ENCODE data around the gene C14orf180. TPM values are rescaled to one million over a fixed set of nuclear protein-coding genes. Genes with fewer than 3 reads are reported as not detected.

The C14orf180 gene
- polyA plus RNA-seq, 3 donors: 0.28 TPM; not detected in 2

DNA sequence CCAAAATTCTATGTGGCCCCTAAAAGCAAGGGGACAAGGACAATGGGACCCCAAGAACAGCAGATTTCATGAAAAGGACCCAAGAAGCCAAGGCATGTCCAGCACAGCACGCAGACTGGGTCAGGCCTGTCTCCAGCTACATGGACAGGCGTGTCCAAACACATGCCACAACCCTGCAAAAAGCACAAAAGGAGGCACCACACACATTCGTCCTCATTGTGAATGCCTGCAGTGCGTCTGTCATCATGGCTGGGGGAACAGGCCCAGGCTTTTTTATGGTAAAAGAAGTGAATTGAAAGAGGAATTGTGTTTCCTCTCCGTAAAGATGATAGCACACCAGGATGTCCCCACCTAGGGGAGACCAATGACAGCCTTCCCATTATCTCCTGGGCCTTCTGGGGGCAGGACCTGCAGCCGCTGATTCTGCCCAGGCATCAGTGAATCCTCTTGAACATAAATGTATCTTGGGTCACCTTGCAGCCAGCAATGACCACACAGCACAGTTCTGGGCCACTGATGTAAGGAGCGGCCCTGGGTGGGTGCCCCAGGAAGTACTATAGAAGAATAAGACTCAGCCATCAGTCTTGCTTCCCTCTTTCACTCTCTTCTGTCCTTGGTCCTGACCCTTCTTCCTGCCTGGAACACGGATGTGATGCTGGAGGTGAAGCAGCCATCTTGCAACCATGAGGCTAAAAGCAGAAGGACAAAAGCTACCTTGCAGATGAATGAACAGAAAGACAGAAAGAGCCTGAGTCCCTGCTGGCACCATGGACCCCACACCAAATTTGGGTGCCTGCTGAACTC lies 29.8 kb upstream of the C14orf180 start:
- DNase-seq: no peak

DNA sequence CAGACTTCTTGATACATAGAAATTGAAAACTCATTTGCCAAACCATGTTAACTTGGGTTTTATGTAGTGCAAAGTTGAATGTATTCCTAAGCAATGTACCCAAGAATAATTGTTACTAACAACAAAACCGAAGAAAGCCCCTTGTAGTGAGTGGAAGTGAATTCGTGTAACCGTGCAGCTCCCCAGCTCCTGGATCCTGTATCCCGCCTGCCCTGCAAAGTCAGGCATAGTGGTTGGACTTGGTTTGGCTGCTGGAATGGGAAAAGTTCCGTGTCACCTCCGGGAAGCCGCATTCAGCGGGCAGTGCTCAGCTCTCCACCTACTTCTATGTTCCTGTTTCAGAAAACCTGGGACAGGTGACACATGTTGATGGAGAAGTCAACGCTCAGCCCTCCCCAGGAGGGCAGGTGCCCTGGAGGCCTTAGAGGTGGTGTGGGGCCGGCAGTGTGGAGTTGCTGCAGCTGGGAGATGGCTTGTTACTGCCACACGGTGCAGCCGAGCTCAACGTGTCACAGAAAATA lies 29.2 kb upstream of the C14orf180 start:
- no peak for DNase-seq

DNA sequence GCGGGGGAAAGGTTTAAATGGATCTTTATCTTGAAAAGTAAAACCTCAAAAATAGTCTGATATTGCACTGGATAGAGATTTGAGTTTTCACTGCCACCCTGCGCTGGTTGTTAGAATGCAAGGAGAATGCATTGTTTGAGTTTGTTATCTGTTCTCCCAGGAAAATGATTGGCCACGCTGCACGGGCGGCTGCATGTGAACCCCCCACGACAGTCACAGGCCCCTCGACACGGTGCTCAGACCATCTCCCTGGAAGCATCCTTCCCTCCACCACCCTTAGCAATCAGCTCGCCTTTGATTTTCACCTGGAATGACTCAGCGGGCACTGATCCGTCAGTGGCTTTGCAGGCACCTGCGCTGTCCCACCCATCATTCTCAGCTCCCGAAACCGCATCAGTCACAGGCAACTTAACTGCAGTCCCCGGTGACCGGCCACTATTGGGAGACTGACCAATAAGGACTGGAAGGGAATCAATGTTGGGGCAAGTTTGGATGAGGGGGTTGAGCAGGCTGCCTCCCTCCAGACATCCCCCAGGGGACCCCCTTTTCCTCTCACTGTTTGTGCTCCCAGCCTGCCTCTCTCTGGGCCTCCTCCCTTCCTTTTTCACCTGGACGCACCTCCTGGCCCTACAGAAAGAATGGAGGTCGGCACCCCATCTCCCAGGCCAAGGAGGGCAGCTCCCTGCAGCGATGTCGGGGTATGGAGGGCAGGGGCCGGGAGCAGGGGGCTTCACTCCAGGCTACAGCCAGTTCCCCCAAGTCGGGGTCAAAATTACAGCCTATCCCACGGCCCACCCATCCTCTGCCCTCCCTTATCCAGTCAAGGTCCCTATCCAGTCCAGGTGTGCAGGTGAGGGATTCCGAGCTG lies 28.5 kb upstream of the C14orf180 start:
- no peak for DNase-seq

DNA sequence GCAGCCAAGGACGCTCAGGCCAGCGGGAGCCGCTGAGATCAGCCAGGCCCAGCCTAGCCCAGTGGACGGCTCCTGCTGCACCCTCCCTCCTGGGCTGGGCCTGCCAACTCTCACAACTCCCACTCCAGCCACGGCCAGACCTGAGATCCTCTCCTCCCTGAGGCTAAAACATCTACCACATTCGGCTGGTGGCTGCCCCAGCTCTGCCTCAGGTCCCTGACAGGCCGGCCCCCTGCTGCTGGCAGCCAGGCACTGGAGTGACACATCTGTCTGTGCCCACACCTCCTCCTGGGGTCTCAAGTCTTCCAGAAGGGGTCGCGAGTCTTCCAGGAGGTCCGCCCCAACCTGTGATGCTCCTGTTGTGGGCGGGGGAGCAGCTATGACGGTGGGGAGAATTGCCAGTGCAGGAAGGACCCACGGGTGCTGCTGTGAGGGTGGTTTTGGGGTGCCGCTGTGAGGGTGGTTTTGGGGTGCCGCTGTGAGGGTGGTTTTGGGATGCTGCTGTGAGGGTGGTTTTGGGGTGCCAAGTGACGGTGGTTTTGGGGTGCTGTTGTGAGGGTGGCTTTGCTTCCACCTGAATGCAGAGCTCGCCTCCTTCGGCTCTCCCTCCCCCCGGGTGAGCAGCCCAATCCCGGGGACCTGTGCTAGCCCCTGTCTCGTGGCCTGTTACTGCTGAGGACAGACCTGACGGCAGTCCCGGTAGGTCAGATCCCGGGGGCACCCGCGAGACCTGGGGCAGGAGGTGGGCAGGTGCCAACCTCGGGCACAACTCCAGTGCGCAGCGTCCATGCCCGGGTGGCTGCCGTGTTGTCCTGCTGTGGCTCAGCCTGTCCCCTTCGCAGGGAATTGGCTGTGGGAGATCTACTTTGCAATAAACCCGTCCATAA lies 27.5 kb upstream of the C14orf180 start:
- no peak for DNase-seq

DNA sequence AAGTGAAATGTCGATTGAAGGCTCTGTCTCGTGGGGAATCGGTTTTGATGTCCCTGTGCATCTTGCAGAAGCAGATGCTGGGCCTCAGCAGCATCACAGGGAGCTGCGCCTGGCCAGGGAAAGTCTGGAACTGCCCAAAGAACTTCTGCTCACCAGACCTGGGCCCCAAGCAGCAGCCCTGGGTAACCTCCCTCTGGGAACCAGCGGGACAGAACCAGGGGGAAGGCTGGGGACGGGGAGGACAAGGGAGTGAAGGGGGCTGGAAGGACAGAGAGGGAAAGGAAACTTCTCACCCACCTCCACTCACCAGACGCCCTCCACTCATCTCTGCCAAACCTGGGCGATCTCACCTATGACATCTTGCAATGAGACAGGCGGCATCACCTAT lies 26.8 kb upstream of the C14orf180 start:
- DNase-seq: no peak

DNA sequence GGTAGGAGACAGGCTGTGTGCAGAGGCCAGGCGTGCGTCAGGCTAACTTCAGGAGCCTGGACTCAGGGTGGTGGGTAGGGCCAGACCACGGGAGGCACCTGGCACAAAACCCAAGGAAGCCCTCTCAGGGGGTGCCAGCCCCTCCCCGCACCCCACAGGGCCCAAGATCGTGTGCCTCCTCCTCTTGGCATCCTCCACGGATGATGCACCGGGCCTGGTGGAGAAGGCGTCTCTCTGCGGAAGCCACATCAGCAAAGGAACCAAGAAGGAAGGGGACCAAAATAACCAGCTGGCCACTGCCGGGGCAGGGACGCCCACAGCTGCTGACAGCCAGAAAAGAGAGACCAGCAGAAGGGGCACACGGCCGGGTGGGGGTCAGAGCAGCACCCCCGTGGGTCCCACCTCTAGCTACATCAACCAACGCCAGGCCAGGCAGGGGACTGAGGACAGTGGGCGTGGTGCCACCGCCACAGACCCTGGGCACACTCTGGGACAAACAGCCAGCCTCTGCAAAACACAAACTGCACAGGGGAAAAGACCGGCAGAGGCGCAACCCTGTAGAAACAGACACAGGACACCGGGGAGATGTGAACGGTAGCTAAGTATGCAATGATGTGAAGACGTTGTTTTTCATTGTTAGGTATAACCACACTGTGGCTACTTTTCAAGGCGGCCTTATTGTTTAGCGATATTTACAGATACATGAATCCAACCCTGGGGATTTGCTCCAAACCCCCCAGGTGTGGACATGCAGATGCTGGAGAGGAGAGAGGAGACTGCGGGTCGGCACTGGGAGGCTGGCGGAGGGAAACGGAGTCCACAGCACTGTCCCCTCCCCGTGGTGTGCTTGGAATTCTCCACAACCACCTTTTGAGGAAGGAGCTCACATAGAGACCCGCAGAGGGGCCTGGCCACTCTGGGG lies 26.1 kb upstream of the C14orf180 start:
- no peak for DNase-seq

DNA sequence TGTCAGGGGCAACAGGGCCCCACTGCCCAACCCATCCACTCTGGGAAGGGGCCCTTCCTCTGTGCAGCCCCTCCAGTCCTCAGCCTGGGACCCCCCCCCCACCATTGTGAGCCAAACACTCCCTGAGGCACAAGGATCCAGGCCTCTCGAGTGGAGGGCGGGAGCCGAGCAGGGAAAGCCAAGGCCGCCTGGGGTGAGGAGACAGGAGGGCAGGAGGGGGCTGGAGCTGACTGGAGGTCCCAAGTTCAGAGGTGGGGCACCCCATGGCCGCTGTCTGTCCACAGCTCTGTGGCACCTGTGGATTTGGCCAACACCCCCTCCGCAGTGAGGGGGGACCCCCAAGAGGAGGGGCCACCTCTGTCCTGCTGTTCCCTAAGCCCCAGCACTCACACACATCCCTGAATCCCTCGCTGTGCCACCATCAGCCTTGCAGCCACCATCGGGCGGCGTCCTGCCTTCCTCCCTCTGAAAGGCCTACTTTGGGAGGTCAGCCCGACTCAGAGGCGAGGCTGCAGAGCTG lies 25.4 kb upstream of the C14orf180 start:
- DNase-seq: no peak

DNA sequence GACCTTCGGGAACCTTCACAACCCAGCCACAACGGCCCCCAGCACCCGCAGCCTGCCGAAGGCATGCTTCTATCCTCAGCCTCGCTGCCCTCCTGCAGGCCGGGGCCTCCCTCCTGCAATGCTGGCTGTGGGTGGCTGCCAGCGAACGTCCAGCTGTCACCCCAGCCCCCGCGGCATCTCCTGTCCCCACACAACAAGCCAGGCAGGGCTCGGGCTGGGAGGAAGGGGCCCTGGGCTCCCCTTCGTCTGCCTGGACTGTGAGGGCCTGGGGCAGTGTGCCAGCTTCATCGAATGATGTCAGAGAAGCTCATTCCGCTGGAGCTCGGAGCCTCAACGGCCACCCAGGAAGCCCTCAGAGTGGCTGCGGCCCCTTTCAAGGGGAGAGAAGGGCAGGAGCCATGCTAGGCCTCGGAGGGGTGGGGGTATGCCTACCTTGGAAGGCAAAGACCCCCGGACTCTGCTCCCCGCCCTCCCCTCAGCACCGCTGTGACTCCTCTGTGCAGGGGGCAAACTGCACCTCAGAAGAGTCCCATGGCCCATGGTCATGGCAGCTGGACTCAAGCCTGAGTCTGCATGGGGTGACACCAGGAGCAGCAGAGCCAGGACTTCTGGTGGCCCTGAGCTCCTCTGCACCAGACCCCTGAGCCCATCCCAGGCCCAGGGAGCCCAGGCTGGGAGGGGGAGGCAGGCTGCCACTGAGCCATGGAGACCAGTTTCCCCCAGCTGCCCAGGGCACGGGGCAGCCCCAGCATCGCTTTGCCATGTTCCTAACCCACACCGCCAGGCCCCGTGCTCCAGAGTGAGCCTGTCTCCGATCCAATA lies 24.7 kb upstream of the C14orf180 start:
- DNase-seq: no peak

DNA sequence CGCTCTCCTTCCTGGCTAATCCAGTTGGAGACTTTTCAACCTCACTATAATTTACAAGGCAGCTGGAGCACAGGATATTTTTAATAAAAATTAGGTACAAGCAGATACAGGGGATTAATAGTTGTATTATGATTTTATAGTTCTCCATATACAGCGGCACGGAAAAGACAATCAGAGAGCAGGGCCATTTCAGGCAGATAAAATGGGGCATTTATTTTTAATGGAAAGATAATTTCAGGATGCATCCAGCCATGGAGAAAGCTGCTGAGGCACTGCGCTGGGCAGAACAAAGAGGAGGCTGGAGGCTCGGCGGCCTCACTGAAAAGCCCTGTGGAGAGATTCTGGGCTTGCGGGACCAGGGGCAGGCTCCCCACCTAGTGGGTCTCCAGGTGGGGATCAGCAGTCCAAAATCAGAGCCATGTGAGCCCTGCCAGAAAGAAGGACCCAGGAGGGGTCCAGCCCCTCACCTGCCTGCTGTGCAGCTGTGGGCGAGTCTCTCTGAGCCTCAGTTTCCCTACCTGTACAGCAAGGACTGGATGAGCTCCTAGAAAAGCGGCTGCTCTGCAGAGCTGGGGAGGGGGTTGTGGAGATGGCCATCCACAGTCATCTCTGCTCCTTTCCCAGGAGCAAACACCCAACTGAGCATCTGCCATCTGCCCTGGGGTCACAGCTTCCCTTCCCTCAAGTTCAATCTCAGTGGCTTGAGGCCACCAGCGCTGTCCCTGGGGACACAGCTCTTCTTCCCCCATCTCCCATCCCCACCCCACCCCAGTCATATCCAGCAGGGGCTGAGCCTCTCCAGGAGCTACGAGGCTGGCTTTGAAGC lies 23.9 kb upstream of the C14orf180 start:
- no peak for DNase-seq

DNA sequence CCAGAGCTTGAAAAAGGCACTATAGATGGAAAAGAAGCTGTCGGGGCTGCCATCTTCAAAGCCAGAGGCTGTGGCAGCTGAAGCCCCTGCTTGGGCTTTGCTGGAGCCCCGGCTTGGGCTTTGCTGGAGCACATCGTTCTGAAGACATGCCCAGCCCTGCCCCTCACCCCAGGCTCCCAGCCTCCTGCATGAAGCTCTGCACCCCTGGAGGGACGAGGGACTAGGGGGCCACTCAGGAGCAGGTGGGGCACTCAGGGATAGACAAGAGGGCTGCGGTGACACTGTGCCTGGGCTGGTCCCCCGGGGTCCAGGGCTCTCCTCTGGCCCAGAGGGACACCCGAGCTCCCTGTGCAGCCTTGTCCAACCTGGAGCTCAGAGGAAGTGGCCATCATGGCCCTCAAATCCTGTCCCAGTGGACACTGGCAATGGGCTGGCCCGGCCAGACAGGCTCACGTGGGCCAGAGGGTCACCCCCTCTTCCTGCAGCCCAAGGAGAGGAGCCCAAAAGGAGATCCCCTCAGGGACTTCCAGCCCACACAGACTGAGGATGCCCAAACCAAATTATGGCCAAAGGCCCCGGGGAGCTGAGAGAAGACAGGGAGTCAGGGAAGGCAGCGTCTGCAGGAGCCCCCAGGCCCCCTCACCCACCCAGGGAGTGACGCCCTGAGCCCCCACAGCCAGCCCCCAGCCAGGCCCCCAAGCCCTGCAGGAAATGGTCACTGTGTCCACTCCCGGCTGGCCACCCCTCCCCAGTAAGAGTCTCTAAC lies 23.1 kb upstream of the C14orf180 start:
- DNase-seq: no peak

DNA sequence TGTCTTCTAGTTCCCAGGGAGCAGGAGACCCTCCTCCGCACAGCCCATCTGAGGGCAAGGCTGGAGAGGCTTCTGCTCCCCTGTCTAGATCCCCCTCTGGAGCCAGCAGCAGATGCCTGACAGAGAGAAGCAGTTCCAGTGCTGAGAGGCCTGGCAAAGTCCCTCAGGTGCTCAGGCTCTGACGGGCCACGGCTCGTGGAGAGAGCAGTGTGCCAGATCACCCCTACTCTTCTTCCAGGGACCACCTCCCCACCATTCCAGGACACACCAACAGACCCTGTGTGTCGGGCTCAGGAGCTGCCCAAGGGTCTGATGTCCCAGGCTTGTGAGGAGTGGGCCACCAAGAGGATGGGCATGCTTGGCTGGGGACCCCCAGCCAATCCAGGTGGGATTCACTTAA lies 22.5 kb upstream of the C14orf180 start:
- no peak for DNase-seq

DNA sequence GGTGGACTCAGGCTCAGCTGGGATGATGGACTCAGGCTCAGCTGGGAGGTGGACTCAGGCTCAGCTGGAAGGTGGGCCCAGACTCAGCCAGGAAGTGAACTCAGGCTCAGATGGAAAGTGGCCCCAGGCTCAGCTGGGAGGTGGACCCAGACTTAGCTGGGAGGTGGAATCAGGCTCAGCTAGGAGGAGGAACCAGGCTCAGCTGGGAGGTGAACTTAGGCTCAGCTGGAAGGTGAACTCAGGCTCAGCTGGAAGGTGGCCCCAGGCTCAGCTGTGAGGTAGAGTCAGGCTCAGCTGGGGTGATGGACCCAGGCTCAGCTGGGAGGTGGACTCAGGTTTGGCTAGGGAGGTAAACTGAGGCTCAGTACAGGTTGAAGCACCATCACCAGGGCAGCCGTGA lies 21.8 kb upstream of the C14orf180 start:
- DNase-seq: no peak

DNA sequence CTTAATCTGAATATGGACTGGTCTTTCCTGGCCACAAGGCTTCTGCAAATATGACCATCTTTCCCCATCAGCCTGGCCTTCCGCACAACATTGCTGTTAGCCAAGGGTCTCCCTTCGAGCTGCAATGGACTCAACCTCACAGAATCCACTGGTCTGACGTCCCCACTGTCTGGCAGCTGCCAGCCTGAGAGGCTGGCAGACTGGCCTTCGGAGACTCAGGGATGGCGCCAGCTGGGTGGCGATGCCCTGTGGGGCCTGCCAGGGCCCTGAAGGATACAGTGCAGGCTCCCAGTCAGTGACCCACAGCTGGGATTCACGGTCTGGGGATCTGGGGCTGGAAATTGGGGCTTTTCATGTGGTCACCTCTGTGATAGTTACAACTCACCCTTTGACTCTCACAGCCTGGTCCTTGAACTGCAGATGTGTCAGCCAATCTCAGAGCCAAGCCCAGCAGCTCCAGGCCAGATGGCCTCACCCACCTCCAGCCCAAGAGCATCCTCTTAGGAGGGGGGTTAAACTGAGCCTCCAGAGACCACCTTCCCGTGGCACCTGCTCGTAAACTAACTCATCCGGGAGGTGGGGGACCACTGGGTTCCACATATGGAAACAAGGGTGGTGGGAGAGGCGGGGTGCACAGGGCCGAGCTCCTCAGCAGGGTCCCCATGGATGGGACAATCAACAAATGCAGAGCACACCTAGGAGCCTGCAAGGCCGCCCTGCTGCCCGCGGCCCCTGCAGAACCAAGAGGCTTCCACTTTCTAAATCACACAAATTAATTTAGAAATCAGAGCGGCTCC lies 21.1 kb upstream of the C14orf180 start:
- DNase-seq: no peak

DNA sequence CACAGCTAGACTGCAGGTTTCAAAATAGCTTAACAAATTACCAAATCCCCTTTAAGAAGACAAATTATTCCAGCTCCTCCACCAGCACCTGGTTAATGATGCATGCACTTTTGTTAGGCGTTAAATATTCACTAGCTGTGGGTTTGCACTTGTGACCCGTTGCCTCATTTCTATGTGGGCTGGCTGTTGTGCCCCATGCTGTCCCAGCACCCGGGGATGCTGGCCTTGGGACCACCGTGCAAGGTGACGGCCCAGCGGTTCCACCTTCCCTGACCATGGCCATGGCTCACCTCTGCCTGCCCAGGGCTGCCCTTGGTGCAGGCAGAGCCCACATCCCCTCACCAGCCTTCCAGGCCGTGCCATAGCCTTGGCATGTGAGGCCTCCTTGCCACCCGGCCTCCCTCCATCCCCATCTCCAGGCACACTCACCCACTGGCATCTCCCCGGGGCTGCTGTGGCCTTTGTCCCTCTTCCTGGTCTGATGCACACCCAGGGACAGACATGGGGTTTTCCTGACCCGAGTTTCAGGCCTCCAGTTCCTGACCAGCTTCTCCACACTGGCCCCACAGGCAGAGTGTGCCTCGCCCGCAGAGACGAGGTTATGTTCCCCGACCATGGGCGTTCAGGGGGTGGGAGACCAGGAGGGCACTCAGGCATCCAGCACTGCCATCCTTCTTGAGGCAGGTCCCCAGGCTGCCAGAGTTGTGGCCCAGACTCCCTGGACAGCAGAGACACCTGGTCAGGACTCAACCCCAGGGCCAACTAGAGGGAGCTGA lies 20.3 kb upstream of the C14orf180 start:
- no peak for DNase-seq

DNA sequence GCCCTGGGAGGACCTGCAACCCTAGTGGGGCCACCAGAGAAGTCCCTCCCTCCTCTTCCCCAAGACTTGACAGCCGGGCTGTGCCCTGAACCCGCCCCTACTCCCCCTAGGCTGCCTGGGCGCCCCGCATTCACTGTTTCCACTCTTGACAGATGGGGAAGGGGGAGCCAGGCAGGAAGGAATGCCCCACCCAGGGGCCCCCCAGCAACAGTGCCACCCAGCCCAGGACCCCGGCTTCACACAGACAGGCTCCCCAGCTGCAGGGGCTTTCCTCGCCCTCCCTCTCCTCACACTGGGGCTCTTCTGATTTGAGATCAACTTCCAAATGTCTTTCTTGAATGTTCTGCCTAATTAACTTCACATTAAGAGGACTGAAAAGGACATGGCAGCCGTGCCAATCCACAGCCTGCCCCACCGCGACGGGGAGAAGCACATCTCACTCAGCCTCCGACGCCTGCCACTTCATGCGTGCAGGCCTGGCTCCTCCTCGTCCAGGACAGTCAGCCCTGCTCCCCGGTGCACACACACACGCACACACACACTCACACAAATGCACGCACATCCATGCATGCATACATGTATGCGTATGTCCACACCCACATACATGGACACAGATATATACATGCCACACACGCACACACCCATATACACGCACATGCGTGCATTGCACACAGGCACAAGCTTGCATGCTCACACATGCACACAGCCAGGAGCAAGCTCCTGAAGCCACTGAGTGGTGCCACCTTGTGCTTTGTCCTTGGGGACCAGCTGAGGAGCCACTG lies 19.6 kb upstream of the C14orf180 start:
- DNase-seq: no peak

Measured in renal pelvis (tissue), 4 donors.